Measurements from ENCODE around the gene KRT8.
"Not testable (repeated sequence)": the region's sequence is repeated elsewhere in the genome, so short reads cannot be mapped to it uniquely, and the experiment has no call there.

Gene KRT8

DNA sequence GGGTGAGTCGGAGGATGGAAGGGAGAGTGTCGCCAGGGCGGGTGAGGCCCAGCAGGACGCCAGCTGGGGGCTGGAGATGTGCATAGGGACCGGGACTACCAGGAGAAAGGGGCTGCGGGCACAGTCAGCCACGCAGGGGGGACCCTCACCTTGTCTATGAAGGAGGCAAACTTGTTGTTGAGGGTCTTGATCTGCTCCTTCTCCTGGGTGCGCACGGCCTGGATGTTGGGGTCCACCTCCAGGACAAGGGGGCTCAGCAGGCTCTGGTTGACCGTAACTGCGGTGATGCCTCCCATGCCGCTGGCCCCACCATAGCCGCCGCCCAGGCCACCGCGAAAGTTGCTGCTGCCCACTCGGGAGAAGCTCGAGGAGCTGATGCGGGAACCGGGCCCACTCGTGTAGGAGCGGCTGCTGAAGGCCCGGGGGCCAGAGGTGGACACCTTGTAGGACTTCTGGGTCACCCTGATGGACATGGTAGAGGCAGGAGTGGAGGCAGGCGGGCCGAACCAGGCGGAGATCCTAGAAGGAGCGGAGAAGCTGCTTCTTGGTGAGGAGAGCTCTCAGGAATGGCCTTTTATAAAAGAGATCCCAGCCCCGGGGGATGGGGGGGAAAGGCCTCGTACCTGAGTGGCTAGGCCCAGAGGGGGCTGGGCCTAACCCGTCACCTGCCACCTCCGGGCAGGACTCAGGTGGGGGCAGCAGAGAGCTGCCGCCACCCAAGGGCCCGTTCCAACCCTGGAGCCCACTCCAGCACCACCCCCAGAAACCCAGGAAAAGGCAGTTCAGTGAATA lies at the start of gene KRT8:
Gene KRT8 (minus strand): TSS at position 568 of the 792 bp plus-strand sequence. CDS start 95 bp downstream, at position 473.
- DNase-seq (ENCODE audit: low read depth in 2 of 2), result not testable (repeated sequence)

DNA sequence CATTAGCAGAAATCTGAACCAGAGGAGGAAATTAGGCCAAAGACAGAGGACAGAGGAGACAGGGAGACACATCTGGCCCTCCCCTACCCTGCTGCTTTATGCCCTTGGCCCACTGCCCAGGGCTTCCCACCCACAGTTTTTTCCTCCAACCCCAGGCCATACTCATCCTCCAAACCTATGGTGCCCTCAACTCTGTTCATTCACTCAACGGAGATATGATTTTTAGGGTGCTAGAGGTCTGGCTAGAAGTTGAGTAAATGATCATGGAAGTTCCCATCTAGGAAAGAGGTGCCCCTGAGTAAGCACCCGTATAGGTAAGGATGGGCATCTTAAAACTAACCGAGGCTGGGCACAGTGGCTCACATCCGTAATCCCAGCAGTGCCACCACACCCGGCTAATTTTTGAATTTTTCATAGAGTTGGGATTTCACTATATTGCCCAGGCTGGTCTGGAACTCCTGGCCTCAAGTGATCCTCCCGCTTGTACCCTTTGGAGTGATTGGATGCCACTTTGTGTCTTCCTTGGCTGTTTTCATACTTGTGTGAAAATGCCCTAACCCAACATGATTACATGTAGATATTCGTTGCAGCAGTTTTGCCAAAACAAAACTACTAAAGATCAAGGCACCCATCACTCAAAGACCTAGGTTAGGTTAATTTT lies 48.4 kb upstream of the KRT8 start:
- DNase-seq (ENCODE audit: low read depth in 2 of 2), result no peak

DNA sequence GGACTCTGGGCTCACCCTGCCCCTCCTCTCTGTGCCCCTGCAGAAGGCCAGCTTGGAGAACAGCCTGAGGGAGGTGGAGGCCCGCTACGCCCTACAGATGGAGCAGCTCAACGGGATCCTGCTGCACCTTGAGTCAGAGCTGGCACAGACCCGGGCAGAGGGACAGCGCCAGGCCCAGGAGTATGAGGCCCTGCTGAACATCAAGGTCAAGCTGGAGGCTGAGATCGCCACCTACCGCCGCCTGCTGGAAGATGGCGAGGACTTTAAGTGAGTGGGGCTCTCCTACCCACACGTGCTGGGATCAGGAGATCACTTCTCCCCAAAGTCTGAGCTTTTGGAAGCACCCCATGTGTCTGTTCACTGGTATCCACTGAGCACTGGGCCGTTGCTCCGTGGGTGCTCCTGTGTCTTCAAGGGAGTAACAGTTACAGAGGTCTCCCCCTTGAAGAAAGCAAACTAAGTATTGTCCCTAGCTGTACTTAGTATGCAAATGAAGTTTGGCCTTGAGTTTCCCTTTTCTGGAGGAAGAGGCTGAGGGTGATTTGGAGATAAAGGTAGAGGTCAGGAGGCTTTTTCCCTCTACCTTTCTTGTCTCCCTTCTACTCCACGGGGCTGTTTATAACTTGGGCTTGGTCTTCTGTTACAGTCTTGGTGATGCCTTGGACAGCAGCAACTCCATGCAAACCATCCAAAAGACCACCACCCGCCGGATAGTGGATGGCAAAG lies 47.4 kb upstream of the KRT8 start:
- DNase-seq (ENCODE audit: low read depth in 2 of 2), result no peak

DNA sequence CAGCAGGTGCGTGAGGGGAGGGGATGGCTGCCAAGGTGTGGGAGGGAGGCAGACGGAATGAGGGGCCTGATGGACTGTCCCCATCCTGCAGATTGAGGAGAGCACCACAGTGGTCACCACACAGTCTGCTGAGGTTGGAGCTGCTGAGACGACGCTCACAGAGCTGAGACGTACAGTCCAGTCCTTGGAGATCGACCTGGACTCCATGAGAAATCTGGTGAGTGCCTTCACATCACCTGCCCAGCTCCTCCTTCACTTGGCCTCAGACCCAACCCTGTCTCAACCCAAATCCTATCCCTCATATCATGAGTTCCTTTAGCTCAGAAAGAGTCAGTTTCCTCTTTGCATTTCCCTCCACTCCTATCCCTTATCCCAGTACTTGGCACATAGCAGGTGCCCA lies 46.8 kb upstream of the KRT8 start:
- no peak for DNase-seq (ENCODE audit: low read depth in 2 of 2)

DNA sequence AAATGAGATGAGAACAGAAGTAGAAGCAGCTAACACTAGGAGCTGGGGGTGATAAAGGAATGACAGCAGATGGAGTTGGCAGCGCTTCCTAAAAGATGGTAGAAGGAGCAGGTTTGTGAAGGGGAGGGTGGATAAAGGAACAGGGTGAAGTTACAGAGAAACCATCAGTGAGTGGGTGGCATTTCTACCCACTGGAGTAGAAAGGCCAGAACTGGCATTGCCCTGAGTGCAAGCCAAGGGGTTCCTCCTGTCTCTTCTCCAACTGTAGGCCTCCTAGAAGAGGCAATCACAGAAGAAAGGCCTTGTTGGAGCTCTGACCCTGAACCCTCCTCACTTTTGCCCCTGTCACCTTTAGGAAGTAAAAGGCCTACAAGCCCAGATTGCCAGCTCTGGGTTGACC lies 46.2 kb upstream of the KRT8 start:
- no peak for DNase-seq (ENCODE audit: low read depth in 2 of 2)

DNA sequence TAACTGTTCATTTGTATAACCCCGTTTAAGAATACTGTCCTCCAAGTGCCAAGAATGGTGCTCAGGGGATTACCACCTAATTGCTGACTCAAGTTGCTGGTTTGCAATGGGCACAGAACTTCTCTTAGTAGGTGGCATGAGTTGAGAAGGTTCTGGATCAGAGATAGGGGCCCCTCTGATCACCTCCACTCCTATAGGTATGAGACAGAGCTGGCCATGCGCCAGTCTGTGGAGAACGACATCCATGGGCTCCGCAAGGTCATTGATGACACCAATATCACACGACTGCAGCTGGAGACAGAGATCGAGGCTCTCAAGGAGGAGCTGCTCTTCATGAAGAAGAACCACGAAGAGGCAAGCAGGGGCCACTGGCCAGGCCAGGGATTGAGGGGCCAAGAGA lies 45.7 kb upstream of the KRT8 start:
- DNase-seq (ENCODE audit: low read depth in 2 of 2), result no peak

DNA sequence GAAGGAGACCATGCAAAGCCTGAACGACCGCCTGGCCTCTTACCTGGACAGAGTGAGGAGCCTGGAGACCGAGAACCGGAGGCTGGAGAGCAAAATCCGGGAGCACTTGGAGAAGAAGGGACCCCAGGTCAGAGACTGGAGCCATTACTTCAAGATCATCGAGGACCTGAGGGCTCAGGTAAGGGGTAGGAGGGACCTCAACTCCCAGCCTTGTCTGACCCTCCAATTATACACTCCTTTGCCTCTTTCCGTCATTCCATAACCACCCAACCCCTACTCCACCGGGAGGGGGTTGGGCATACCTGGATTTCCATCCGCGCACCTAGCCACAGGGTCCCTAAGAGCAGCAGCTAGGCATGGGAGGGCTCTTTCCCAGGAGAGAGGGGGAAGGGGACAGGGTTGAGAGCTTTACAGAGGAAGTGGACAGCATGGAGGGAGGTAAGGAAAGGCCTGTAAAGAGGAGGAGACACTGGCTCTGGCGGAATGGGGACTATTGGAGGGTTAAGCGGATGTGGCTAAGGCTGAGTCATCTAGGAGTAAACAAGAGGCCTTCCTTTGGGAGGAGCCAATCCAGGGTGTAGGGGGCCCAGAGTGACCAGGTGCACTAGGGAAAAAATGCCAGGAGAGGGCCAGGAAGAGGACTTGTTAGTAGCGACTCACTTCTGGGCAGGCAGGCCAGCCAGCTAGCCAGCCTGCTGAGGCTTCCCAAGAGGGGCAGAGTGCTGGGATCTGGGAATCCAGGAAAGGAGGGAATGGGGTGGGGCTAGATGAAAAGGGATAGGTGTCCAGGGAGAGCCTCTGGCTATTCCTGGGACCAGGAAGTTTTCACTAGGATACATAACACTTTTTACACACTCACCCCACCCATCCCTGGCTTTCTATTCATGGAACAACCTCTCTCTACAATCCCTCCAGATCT lies 44.8 kb upstream of the KRT8 start:
- DNase-seq (ENCODE audit: low read depth in 2 of 2), result no peak

DNA sequence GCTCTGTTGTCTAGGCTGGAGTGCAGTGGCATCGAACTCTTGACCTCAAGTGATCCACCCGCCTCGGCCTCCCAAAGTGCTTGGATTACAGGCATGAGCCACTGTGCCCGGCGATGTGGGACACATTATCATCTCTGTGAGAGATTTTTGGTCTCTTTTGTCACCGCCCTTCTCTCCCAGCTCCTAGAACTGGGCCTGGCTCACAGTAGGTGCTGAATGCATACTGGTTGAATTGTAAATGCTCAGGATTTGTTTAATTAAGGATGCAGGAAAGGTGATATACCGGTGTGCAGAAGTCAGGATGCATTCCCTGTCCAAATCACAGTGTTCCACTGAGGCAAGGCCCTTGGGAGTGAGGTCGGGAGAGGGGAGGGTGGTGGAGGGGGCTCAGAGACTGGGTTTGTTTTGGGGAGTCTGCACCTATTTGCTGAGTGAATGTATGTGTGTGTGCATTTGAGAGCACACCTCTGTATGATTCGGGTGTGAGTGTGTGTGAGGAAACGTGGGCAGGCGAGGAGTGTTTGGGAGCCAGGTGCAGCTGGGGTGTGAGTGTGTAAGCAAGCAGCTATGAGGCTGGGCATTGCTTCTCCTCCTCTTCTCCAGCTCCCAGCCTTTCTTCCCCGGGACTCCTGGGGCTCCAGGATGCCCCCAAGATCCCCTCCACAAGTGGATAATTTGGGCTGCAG lies 43.0 kb upstream of the KRT8 start:
- no peak for DNase-seq (ENCODE audit: low read depth in 2 of 2)

DNA sequence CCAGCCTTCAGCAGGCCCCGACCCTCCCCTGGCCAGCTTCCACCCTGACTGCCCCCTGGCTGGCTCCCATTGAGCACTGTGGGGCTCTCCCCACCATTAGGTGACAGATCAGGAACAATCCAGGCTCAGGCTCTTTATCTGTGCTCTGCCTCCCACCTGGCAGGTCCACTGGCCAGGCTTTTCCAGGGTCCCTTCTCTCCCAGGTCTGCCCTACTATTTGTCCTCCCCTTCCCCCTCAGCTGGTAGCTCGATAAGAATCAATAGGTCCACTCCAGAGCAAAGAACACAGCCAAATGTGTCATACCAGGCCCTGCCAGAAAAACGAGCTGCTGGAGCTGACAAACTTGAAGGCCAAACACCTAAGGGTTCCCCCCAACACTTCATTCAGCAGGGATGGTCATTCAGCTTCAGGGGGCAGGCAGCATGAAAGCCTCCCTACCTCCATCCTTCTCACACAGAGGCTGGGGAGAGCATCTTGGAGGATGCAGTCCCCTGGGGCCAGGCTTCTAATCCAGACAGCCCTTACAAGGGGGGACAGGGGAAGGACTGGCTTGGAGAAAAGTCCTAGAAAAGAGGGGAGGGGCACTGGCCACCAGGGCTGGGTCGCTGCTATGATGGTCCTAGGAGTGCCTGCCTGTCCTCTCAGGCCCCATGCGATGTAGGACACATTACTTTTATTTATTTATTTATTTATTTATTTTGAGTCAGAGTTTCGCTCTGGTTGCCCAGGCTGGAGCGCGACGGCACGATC lies 42.1 kb upstream of the KRT8 start:
- no peak for DNase-seq (ENCODE audit: low read depth in 2 of 2)

DNA sequence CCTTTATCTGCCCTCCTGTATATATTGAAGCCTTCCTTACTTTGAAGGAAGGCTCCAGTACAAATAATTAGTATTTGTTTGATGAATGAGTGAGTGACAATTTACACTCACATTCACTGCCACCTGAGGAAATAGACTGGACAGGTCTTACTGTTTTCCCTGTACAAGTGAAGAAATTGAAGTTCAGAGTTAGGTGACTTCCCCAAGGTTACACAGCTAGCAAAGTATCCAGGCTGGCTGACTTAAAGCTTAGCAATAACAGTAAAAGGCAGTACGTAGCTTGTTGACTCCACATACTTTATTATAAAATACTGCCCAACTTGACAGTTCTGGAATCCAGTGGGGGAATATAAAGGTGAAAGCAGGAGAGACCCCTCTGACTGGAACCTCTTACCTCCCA lies 41.5 kb upstream of the KRT8 start:
- DNase-seq (ENCODE audit: low read depth in 2 of 2), result no peak

DNA sequence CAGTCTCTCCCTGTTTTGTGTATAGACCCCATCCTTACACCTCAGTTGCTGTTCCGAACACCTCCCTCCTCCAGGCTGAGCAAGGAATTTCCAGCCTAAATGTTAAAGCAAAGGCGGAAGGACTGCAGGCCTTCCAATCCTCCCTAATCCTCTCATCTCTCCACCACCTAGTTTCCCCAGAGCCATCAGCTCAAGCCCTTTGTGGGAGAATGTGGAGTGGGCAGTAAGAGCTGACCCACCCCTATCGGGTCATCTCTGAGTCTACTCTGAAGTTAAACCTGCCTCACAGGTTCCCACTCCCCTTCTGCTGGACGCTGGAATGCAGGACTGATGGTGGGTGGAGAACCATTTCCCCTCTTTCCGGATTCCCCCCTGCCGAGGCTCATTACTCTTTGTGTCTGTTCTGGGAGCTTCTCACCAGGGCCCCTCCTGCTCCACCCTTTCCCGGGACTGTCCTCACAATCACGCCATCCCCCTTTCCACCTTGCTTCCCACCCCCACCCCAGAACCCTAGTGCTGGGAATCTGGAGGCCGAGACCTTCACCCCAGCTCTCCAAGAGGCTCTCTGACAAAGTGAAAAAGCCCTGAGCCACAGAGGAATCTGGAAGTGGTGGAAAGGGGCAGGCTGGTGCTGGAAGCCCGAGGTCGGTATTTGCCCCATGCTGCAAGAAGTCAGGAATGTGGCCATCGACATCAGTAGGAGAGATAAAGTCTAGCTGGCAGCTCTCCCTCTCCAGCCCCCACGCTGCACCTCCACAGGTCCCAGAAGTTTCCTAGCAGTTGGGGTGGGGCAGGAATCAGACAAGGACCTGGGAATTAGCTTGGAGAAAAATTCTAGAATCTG lies 40.7 kb upstream of the KRT8 start:
- no peak for DNase-seq (ENCODE audit: low read depth in 2 of 2)

DNA sequence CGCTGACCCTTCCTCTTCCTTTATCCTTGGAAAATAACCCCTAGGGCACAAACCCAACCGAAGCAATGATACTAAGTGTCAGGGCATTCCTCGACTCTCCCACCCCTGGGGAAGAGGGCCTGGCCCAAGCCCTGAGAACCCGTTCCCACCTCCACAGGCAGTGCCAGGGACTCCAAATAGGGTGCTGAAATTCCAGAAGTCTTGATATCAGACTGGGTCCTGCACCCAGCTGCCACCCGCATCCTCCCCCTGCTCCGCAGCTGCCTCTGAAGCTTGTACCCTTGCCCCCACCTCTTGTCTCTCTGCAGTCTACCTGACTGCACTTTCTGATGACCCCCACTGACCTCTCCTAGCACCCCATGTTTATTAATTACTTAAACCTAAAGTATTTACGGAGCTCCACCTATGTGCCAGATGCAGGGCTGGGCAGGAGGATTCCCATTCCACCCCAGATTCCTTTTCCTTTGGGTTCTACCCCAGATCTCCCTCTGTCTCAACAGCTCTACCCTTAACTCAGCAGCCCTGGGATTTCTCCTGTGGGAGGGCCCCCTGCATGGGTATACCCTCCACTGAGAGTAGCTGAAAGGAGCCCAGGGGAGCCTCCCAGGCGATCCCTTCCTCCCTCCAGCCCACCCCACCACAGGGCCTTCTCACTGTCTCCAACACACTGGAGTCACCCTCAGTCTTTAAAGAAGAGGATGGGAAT lies 40.0 kb upstream of the KRT8 start:
- no peak for DNase-seq (ENCODE audit: low read depth in 2 of 2)

DNA sequence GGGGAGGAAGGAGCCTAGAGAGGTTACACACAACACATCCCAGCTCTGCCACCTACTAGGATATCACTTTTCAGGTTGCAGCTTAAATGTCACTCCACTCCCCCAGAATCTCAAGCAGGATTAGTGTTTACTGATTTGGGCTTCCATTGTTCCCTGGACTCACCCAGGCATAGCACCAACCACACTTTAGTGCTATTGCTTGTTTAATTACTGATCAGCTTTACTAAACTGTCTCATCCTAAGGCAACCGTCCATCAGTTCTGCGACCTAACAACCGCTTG lies 38.0 kb upstream of the KRT8 start:
- no peak for DNase-seq (ENCODE audit: low read depth in 2 of 2)

DNA sequence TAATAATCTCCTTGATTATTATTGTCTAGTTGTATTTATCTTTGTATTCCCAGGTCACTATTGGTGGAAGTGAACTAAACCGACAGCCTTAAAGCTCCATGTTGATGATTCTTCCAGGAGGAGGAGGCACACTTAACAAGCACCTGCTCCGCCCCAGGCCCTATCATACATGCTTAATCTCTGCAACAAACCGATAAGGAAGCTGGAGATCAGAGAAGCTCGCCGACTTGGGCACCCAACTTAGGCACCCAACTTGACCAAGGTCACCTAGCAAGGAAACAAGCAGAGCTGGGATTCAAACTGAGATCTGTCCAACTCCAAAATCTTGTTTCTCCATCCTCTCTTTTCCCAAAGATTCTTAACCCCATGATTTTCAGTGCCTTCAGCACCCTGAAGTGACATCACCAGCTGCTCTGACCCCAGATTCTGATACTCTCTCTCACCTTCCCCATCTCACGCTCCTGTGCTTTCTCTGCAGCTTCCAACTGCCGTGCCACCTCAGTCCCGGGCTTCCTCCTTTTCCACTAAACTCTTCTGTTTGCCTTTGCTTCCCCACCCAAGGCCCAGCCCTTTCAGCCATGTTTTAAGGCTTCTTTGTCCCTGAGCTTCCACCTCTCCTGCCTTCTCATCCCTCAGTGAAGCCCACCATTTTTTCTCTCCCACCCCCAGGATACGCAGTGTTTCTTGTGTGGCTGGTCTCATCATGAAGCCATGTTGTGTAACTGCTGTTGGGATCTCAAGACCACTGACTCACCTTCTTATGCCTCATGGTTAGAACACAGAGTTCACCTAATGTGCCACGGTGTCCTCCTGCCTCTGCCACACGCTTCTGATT lies 37.4 kb upstream of the KRT8 start:
- DNase-seq (ENCODE audit: low read depth in 2 of 2), result no peak

DNA sequence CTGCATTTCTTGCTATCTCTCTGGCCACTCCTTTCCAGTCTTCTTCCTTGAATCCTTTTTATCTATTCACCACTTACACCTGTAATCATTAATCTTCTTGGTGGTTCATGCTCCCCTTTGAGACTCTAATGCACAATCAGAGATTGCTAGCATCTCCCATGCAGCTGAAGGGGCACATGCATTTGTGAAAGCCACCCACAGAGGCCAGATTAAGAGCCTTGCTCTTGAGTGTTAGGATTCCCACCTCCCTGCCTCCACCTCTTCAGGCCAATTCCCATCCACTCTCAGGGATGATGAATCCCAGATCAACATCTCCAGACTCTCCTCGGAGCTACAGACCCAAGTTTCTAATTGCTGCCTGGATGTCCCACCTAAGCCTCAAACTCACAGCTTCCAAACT lies 24.7 kb upstream of the KRT8 start:
- DNase-seq (ENCODE audit: low read depth in 2 of 2), result no peak

DNA sequence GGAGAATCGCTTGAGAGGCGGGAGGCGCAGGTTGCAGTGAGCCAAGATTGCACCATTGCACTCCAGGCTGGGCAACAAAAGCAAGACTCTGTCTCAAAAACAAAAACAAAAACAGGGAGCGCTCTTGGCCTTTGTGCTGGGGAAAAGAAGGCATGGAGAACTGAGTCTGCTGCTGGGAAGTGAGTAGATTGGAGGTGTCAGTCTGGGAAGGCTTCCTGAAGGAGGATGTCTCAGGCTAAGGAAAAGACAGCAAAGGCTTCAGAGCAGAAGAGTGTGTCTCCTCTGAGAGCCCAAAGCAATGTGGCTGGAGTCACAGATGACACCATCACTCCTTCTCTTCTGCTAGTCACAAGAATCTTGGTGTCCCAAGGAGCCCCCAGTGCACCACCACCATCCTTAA lies 23.1 kb upstream of the KRT8 start:
- DNase-seq (ENCODE audit: low read depth in 2 of 2), result no peak

DNA sequence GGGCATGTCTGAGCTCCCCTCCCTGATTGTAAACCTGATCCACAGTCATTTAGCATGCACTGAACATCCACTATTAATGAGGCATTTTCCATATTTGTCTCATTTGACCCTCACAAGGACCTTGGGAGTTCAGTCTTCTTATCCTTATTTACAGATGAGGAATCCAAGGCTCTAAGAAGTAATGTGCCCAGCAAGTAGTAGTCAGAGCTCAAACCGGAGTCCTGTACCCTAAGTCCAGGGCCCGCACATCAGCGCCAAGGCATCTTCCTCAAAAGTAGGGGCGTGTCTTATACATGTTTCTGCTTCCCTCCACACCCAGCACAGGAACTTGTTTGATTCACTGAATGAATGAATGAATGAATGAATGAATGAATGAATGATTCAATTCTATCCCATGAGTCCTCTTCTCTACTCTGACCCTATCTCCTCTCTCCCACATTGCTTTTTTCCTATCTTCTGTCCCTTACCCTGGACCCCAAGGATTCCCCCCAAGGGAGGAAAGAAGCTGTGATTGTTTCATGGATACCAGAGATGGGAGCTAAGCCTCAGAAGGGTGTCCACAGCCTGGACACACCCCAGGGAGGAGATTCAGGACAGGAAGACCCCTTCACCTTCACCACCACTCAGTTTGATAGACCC lies 21.8 kb upstream of the KRT8 start:
- no peak for DNase-seq (ENCODE audit: low read depth in 2 of 2)

Measured in activated CD4-positive, alpha-beta T cell treated with anti-CD3 and anti-CD28 coated beads for 24 hours (primary cell).